Mesenchymal stem cell (in vitro differentiated cells and primary cell): Measurements from ENCODE around the gene STOML1.

Source experiments
- DNase-seq: peaks from one replicate; pipeline ENCODE4 v3.0.0-alpha.2; 2013
- H2AFZ ChIP-seq: one replicate; pipeline ENCODE4 v1.6.1; 2013; ENCODE audit warnings: low read depth, mild to moderate bottlenecking, control low read depth, inconsistent platforms, low read length, moderate library complexity
- H2AK5ac ChIP-seq: 2 replicates; pipeline ENCODE4 v1.6.1; 2013; ENCODE audit warnings: low read length, moderate library complexity, mild to moderate bottlenecking, inconsistent platforms; ENCODE audit not compliant: severe bottlenecking
- H2BK120ac ChIP-seq: one replicate; pipeline ENCODE4 v1.6.1; 2013; ENCODE audit warnings: low read depth, mild to moderate bottlenecking, inconsistent platforms, low read length, moderate library complexity
- H2BK12ac ChIP-seq, 2 experiments: one replicate each; pipeline ENCODE4 v1.6.1; 2013; ENCODE audit warnings: inconsistent platforms in 2 of 2, low read length in 2 of 2, mild to moderate bottlenecking in 2 of 2, moderate library complexity in 2 of 2, control low read depth in 1 of 2
- H2BK15ac ChIP-seq: one replicate; pipeline ENCODE4 v1.6.1; 2013; ENCODE audit warnings: mild to moderate bottlenecking, low read depth, inconsistent platforms; ENCODE audit not compliant: poor library complexity, severe bottlenecking
- H2BK5ac ChIP-seq: 2 replicates; pipeline ENCODE4 v1.6.1; 2013; ENCODE audit warnings: low read depth, mild to moderate bottlenecking, low read length, control low read depth, inconsistent platforms; ENCODE audit not compliant: poor library complexity, severe bottlenecking
- H3K14ac ChIP-seq, 2 experiments: one replicate each; pipeline ENCODE4 v1.6.1; 2013; ENCODE audit warnings: inconsistent platforms in 2 of 2, low read length in 2 of 2, control low read depth in 1 of 2, mild to moderate bottlenecking in 1 of 2, moderate library complexity in 1 of 2
- H3K18ac ChIP-seq, 2 experiments: one replicate each; pipeline ENCODE4 v1.6.1; 2013; ENCODE audit warnings: inconsistent platforms in 2 of 2, low read length in 2 of 2, control low read depth in 1 of 2, low read depth in 1 of 2, mild to moderate bottlenecking in 1 of 2
- H3K23ac ChIP-seq, 2 experiments: one replicate each; pipeline ENCODE4 v1.6.1; 2013; ENCODE audit warnings: inconsistent platforms in 2 of 2, low read length in 2 of 2, mild to moderate bottlenecking in 2 of 2, moderate library complexity in 2 of 2, control low read depth in 1 of 2
- H3K27ac ChIP-seq: 2 replicates; pipeline ENCODE4 v1.5.1; 2013; ENCODE audit warnings: mild to moderate bottlenecking, moderate library complexity, low read length, control low read depth, inconsistent platforms; ENCODE audit not compliant: poor library complexity, severe bottlenecking
- H3K27me3 ChIP-seq, 2 experiments: 2 replicates each; pipeline versions ENCODE4 v1.6.1 to v1.7.0; 2013; ENCODE audit warnings: low read length in 2 of 2, mild to moderate bottlenecking in 2 of 2, moderate library complexity in 2 of 2, control low read depth in 1 of 2, inconsistent platforms in 1 of 2; ENCODE audit not compliant: control insufficient read depth in 1 of 2, insufficient read depth in 1 of 2
- H3K36me3 ChIP-seq, 2 experiments: 2 replicates each; pipeline versions ENCODE4 v1.6.1 to v1.7.0; 2013; ENCODE audit warnings: low read length in 2 of 2, control low read depth in 1 of 2, inconsistent platforms in 1 of 2, low read depth in 1 of 2, mild to moderate bottlenecking in 1 of 2; ENCODE audit not compliant: insufficient read depth in 2 of 2, control insufficient read depth in 1 of 2
- H3K4ac ChIP-seq, 2 experiments: one replicate each; pipeline ENCODE4 v1.6.1; 2013; ENCODE audit warnings: inconsistent platforms in 2 of 2, low read length in 2 of 2, mild to moderate bottlenecking in 2 of 2, moderate library complexity in 2 of 2, control low read depth in 1 of 2, low read depth in 1 of 2
- H3K4me1 ChIP-seq: 2 replicates; pipeline ENCODE4 v1.6.1; 2013; ENCODE audit warnings: low read depth, low read length, control low read depth; ENCODE audit not compliant: control insufficient read depth, insufficient read depth
- H3K4me2 ChIP-seq: 2 replicates; pipeline ENCODE4 v1.6.1; 2013; ENCODE audit warnings: low read length, mild to moderate bottlenecking, inconsistent platforms; ENCODE audit not compliant: poor library complexity, severe bottlenecking
- H3K4me3 ChIP-seq, 2 experiments: 2 replicates each; pipeline versions ENCODE4 v1.5.1 to v1.7.0; 2013; ENCODE audit warnings: low read length in 2 of 2, mild to moderate bottlenecking in 2 of 2, control low read depth in 1 of 2, low read depth in 1 of 2; ENCODE audit not compliant: insufficient read depth in 1 of 2
- H3K79me1 ChIP-seq: replicated peaks from 2 replicates; pipeline ENCODE4 v1.6.1; 2013; ENCODE audit warnings: mild to moderate bottlenecking, control low read depth, low read length, inconsistent platforms; ENCODE audit not compliant: poor library complexity, severe bottlenecking
- H3K9ac ChIP-seq: 2 replicates; pipeline ENCODE4 v1.7.0; 2013; ENCODE audit warnings: mild to moderate bottlenecking, low read length, moderate library complexity
- H3K9me3 ChIP-seq: 2 replicates; pipeline ENCODE4 v1.7.0; 2013; ENCODE audit warnings: mild to moderate bottlenecking, low read length; ENCODE audit not compliant: control insufficient read depth
- H4K8ac ChIP-seq: one replicate; pipeline ENCODE4 v1.6.1; 2013; ENCODE audit warnings: inconsistent platforms, mild to moderate bottlenecking, low read length, moderate library complexity
- H4K91ac ChIP-seq: one replicate; pipeline ENCODE4 v1.6.1; 2013; ENCODE audit warnings: mild to moderate bottlenecking, low read length, inconsistent platforms
- WGBS: methylation state at CpG from one replicate; pipeline ENCODE4 v1.1.7; 2013; ENCODE audit warnings: mixed read lengths; 5-methylcytosine and 5-hydroxymethylcytosine counted together

STOML1 gene

DNA sequence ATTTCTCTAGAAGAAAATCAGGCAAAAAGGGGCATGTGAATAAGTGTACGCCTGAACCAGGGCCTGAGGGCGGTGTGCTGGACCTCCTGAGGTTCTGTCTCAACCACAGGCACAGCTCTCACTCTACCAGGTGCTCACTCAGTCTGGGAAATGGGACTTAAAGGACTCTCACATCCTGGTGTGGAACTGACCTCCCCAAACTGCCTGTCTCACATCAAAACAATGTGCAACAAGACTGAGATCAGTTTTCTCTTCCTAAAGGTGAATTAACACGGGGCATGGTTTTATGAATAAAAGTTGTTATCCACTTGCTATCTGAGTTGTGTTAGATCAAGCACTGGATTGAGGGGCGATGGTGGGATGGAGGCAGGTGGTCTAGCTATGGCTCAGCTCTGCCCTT, 4.8 kb downstream of the STOML1 start:
- peak overlapping the region; percentile 87 for H2AK5ac ChIP-seq
- no peak overlapping the region for H3K4me3 ChIP-seq
- H3K23ac ChIP-seq, result no peak overlapping the region
- H3K79me1 ChIP-seq, result peaks cover 17% of the 10 kb centered on the region
- peak overlapping the region; percentile 14 to 64 for H3K18ac ChIP-seq
- no peak overlapping the region for H3K14ac ChIP-seq
- no peak overlapping the region for H3K4me2 ChIP-seq
- H4K8ac ChIP-seq, result no peak overlapping the region
- no peak overlapping the region for H2AFZ ChIP-seq
- H3K4ac ChIP-seq, result no peak overlapping the region
- WGBS, result 97% methylated on average over 3 of the region's 4 CpGs
- no peak overlapping the region for H3K9ac ChIP-seq
- H3K27me3 ChIP-seq, result no peaks in the 10 kb centered on the region
- H3K36me3 ChIP-seq, result peaks cover 21 to 31% of the 10 kb centered on the region in 2 experiments
- peak overlapping the region; percentile 59 for H2BK5ac ChIP-seq
- no peak overlapping the region for H2BK15ac ChIP-seq
- no peak overlapping the region for H4K91ac ChIP-seq
- H3K9me3 ChIP-seq, result no peaks in the 10 kb centered on the region
- H2BK120ac ChIP-seq, result no peak overlapping the region
- peak overlapping the region; percentile 99 for H3K27ac ChIP-seq
- no peak for DNase-seq
- peaks cover 74% of the 10 kb centered on the region for H3K4me1 ChIP-seq
- H2BK12ac ChIP-seq, result peak overlapping the region in 1 of 2 experiments; percentile 93

DNA sequence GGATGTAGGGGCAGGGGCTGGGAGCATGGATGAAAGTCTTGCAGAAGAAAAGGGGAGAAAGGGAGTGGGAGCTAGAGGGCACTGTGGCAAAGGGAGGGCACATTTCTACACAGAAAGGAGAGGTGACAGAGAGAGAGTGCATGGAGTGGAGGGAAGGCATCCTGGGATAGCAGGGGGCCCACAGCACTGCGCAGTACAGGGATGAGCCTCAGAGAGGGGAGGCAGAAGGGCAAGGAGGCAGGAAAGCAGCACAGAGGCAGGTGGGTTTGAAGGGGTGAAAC, 5.4 kb downstream of the STOML1 start:
- Histone ChIP-seq H3K27ac (peak overlapping the region; percentile 99), H2AK5ac (peak overlapping the region; percentile 87), H3K9me3 (no peaks in the 10 kb centered on the region), H3K14ac (peak overlapping the region in 1 of 2 experiments; percentile 80), H3K4ac (peak overlapping the region; percentile 15 to 60), H3K18ac (peak overlapping the region; percentile 14 to 64), H3K9ac (no peak overlapping the region), H4K91ac (peak overlapping the region; percentile 48), H3K4me2 (no peak overlapping the region), H3K36me3 (peaks cover 21 to 31% of the 10 kb centered on the region in 2 experiments), H3K79me1 (peaks cover 16% of the 10 kb centered on the region), H3K4me1 (peaks cover 80% of the 10 kb centered on the region), H3K4me3 (no peak overlapping the region), H2BK120ac (no peak overlapping the region), H4K8ac (peak overlapping the region; percentile 21), H3K27me3 (no peaks in the 10 kb centered on the region), H2AFZ (no peak overlapping the region), H2BK15ac (peak overlapping the region; percentile 6), H2BK5ac (no peak overlapping the region), H3K23ac (no peak overlapping the region), H2BK12ac (peak overlapping the region; percentile 12 to 93)
- WGBS, result 89% methylated on average over 1 of the region's 1 CpG
- no peak for DNase-seq

DNA sequence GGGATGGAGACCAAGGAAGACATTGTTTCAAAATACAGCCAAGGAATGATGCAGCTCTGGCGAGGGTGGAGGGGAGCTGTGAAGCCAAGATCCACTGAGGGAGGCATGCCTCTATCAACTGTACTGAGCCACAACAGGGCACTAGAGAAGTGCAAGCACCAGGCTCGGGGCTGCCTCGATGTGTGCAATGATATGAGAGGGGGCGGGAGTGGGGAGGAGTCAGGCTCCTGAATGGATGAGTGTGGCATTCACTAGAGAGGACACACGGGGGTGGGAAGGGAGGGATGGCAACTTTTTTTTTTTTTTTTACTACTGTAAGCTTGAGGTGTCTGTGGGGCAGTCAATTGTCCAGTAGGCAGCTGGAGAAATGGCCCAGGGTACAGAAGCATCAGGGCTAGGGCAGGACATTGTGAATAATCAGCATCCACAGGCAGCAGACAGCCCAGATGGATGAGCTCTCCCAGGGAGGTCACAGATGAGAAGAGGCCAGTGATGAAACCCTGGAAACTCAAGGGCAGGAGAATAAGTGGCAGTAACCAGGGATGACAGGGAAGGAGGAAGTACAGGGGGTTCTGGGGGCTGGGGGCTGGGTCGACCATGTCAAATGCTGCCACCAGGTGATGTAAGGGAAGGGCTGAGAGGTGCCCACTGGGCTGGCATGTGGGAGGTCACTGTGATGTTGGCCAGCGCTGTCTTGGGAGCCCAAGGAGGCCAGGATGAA, 5.9 kb downstream of the STOML1 start:
- no peak overlapping the region for H3K4me3 ChIP-seq
- peak overlapping the region; percentile 39 for H2BK120ac ChIP-seq
- WGBS, result 64% methylated on average over 7 of the region's 7 CpGs
- H3K27ac ChIP-seq, result peak overlapping the region; percentile 99
- H2BK12ac ChIP-seq, result peak overlapping the region in 1 of 2 experiments; percentile 93
- H3K79me1 ChIP-seq, result peaks cover 11% of the 10 kb centered on the region
- H3K36me3 ChIP-seq, result peaks cover 21 to 31% of the 10 kb centered on the region in 2 experiments
- peak overlapping the region; percentile 14 to 64 for H3K18ac ChIP-seq
- no peak overlapping the region for H3K14ac ChIP-seq
- no peak overlapping the region for H3K4me2 ChIP-seq
- DNase-seq, result peak; percentile 59
- H3K9ac ChIP-seq, result peak overlapping the region; percentile 5
- H3K4ac ChIP-seq, result peak overlapping the region; percentile 6 to 15
- H4K8ac ChIP-seq, result no peak overlapping the region
- H3K9me3 ChIP-seq, result no peaks in the 10 kb centered on the region
- no peak overlapping the region for H2BK15ac ChIP-seq
- no peak overlapping the region for H2AFZ ChIP-seq
- H2AK5ac ChIP-seq, result peak overlapping the region; percentile 99
- H3K23ac ChIP-seq, result no peak overlapping the region
- H3K4me1 ChIP-seq, result peaks cover 79% of the 10 kb centered on the region
- H2BK5ac ChIP-seq, result peak overlapping the region; percentile 36
- H3K27me3 ChIP-seq, result no peaks in the 10 kb centered on the region
- no peak overlapping the region for H4K91ac ChIP-seq

DNA sequence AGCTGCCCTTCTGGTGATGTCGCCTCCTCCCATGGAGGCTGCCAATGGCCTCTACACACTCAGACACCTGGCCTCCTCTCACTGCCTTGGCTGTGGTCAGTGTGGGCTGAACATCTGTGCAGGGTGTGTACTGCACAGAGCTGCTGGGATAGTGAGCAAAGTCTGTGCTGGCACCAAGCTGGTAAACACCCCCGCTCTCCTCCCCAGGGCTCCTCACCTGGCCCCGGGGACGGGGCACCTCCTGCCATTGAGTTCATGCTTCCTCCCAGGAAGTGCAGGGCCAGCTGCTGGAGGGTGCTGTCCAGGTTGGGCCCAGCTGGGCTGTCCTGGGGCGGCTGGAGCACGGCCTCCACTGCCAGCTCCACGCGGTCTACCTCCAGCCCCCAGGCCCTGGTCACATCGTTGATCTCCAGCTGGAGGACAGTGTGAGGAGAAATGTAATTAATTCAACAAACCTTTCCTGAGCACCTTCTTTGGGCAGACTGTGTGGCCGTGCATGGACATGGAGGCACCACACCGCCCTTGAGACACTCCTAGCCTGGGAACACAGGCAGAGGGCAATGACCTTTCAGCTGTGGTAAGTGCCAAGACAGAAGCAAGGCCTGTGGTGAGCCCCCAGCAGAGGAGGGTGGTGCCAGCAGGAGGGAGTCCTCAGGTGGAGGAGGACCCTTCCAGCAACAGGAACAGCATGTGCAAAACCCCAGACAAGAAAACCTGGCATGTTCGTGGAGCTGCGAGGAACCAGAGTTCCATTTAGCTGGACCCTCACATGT, 6.8 kb downstream of the STOML1 start:
- DNase-seq, result no peak
- Histone ChIP-seq H3K18ac (peak overlapping the region; percentile 52 to 79), H3K4me2 (no peak overlapping the region), H3K79me1 (peaks cover 5% of the 10 kb centered on the region), H4K8ac (peak overlapping the region; percentile 83), H3K4me1 (peaks cover 76% of the 10 kb centered on the region), H3K27ac (peak overlapping the region; percentile 99), H3K27me3 (no peaks in the 10 kb centered on the region), H2AFZ (no peak overlapping the region), H4K91ac (peak overlapping the region; percentile 83), H2BK5ac (peak overlapping the region; percentile 73), H3K14ac (peak overlapping the region in 1 of 2 experiments; percentile 38), H2BK120ac (no peak overlapping the region), H3K9me3 (no peaks in the 10 kb centered on the region), H3K23ac (no peak overlapping the region), H2BK15ac (peak overlapping the region; percentile 26), H2BK12ac (peak overlapping the region; percentile 67 to 90), H3K4ac (peak overlapping the region; percentile 6 to 85), H3K9ac (peak overlapping the region; percentile 22), H3K36me3 (peaks cover 21 to 30% of the 10 kb centered on the region in 2 experiments), H3K4me3 (no peak overlapping the region), H2AK5ac (peak overlapping the region; percentile 99)
- WGBS, result 90% methylated on average over 13 of the region's 13 CpGs
